GM19035 (cell line): ENCODE data around the gene TBC1D10B.

Experiments used
- ATAC-seq: cut with Tn5 transposase; IDR thresholded peaks from one replicate; pipeline ENCODE4 v1.9.1; 2021; ENCODE audit not compliant: unreplicated experiment

TBC1D10B gene

DNA sequence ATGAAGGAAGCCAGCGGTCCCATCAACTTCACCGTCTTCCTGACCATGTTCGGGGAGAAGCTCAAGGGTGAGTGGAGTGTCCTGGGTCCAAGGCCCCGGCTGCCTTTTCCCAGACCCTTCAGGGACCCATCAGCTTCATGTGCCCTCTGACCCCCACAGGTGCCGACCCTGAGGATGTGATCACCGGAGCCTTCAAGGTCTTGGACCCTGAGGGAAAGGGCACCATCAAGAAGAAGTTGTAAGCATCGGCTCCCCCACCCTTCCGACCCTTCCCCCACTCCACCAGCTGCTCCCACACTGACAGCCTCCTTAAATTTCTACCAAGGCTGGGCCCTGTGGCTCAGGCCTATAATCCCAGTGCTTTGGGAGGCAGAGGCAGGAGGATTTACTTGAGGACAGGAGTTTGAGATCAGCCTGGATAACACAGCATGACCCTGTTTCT, 6.2 kb upstream of the TBC1D10B start:
- no peak for ATAC-seq

DNA sequence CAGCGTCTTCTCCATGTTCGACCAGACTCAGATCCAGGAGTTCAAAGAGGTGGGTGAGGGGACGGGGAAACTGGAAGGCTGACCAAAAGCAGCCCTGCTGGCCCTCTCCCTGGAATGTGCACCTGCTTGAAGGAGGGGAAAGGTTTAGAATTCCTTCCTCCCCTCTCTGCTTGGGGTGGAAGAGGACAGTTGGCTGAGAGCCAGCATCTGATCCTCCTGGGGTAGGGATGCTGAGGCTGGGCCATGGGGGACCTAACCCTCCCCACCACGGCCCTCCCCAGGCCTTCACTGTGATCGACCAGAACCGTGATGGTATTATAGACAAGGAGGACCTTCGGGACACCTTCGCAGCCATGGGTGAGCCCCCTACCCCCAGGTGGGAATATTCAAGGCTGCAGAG, 5.6 kb upstream of the TBC1D10B start:
- no peak for ATAC-seq

DNA sequence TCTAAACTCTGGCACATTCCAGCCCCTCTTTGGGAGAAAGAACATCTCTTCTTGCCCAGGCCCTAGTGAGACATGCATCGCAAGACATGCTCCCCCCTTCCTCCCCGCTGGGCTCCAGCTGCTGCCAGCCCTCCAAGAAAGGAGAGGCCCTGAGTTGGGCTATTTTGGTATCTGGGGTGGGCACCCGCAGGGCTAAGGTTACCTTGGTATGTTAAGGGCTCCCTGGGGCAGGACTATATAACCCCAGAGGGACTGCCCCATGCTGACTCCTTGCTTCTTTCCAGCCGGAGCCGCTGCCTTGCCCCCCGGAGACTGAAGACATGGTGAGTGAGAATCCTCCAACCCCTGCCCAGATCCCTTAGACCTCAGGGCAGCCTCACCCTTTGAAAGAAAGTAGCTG, 4.2 kb upstream of the TBC1D10B start, which contains the start of gene MYL11:
Gene MYL11 (plus strand): TSS at position 265 of the 400 bp plus-strand sequence. CDS start 56 bp downstream, at position 321.
- ATAC-seq: no peak

DNA sequence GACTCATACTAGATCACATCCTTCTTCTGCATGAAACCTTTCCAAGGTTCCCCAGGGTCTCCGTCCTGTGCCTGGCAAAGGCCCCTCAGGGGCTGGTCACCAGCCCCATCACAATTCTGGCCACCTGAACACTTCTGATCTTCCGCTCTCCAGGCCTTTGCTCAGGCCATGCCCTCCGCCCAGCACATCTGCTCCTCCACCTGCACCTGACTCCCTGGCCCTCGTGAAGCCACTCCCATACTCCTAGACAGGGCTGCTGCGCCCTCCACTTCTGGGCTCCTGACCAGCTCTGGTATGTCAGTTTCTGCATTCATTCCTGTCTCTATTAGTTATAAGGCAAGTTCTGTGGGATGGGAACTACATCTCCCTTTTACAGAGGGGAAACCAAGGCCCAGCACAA, 2.4 kb upstream of the TBC1D10B start:
- no peak for ATAC-seq

DNA sequence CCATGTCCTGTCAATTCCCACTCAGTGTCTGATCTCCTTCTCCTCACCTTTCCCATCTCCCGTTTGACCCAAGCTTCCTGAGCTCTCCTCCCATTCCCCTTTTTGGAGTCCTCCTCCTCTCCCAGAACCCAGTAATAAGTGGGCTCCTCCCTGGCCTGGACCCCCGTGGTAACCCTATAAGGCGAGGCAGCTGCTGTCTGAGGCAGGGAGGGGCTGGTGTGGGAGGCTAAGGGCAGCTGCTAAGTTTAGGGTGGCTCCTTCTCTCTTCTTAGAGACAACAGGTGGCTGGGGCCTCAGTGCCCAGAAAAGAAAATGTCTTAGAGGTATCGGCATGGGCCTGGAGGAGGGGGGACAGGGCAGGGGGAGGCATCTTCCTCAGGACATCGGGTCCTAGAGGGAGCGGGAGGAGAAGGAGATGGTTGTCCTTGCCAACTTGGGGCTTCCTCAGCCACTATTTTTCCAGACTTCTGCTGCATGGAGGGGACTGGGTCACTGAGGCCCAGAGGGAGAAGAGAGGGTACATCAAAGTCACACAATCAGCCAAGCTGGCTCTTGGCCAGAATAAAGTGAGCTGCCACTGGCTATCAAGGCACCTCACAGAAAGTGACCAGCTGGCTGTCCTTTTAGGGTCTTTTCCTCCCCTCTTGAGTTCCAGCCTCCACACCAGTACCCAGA, 1.9 kb upstream of the TBC1D10B start:
- no peak for ATAC-seq

DNA sequence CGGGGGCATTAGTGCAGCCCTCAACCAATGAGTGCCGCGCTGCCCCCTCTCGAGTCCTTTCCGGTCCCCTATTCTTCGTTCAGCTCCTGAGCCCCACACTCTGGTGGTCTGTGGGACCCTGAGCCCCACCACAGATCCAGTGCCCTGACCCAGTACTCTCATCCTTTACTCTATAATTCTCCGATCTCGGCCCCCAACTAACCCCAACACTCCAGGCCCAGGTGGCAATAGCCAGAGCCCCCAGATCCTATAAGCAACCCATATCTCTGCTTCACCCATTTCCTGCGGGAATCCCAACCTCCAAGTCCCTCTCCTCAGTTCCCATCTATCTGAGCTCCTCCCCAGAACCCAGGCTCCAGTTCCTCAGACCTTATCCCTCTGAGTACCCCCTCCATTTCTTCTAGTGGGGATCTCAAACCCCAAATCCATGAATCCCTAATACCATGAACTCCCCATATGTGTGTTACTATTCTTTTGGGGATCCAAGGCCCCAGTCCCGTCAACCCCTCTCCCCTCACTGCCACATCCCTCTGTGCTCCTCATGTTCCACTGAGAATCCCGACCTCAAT, 1.0 kb upstream of the TBC1D10B start:
- ATAC-seq: no peak

DNA sequence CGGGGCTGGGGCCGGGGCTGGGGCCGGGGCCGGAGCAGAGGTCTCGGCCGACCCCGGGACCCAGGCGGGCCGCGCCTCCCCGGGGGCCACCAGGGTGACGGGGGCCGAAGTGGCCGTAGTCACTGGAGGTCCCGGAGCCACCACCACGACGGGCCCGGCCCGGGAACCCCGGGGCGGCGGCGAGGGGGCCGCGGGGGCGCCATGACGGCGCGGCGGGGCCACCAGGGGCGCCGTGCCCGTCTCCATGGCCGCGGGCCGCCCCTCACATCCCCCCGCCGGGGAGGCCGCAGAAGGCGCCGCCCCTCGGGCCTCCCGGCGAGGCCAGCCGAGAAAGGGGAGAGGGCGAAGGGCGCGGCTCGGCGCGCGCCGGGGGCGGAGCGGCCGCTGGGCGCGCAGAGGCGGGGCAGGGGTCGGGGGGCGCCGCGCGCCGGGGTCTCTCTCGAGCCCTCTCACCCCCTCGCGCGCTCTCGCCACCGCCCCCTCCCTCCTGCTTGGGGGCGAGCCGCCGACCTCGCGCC, 297 bp downstream of the TBC1D10B start:
- peak; percentile 4 for ATAC-seq

DNA sequence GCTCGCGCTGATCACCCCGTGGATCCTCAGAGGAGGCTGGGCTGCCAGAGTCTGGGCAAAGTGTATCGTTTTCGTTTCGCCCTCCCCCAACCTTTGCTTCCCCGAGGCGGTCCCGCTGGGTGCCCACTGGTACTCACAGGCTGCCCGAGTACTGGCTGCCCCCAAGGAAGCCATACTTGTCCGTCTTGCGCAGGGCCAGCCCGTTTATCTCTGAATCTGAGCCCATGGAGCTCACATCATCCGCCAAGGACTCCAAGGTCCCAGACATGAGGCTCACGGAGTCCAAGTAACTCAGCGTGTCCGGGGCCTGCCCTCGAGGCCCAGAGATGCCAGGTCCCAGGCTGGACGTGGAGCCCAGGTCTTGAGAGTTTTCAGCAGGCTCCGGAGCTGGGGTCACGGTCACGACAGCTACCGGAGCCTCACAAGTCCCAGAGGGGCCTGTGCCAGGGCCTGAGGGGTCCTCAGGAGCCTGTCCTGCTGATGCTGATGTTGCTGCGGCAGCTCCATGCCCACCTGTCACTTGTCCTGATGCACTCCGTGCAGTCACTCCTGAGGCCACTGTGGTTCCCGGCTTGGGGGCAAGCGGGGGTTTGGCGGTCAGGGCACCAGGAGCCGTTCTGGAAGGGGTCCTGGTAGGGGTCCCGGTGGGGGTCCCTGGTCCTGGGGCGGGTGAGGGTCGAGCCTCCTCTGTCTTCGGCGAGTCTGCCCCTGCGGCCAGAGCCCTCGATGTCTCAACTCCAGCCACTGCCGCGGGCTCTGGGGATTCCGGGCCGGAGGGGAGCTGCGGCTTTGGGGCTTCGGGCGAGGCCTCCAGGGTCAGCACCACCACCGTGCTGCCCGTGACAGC, 980 bp downstream of the TBC1D10B start:
- no peak for ATAC-seq

DNA sequence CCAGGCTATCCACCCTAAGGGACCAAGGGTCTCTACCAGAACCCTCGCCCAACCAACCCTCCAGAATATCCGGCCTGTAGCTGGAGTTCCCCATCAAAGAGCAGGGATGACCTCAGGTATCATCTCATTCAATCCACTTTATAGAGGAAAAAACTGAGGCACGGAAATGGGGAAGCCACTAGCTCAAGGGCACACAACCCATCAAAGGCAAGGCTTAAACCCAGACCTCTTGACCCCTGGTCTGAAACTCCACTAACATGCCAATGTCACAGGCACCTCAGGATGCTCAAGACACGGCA, 1.6 kb downstream of the TBC1D10B start:
- ATAC-seq: no peak

DNA sequence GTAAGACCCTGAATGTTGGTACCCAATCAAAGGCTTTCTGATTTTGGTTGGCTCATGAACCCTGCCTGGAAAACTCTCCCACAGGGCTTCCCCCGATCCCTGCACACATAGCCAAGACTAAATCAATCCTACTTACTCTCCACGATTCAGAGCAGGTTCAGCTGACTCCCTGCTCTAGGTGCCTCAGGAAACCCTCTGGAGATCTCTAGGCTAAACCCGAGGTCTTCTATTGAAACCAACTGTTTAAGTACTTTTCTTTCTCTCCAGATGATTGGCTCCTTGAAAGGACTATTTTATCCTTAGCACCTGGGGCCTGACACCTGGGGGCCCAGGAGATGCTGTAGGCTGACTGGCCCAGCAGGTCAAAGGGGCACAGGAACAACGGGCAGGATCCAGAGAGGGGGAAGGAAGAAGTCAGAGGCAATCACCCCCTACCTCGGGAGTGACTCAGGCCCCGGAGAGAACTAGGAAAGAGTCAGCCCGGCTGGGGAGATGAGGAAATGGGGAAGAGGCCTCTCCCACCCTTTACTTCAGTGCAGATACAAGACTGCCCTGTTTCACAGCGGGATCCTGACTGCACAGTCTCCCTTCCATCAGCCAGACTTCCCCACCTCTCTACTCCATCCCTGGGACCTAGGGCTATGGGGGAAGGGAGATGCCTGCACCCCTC, 2.0 kb downstream of the TBC1D10B start:
- ATAC-seq: no peak

DNA sequence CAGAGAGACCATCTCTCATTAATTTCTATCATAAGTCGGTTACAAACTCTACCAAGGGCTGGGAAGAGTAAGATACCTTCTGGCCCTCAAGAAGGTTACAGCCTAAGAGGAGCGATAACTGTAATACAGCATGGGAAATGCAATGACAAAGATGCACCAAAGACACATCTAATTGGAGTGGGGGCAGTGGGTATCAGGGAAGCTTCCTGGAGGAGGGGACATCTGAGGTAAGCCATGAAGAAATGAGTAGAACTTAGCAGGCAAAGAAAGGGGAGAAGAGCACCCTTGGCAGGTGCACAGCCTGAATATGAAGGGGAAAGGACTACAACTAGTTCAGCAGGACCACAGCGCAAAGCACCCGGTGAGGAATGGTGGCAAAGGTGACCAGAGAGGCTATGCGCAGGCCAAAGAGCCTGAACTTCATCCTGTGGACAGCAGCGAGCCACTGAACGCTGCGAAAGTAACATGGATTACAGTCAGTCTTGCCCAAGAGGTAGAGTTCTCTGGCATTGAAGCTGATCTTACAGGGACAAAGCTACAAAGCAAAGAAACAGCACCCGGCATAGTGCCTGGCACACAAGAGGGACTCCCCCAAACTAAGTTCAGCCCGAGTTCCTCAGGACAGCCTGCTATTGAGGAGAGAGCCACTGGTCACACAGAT, 2.8 kb downstream of the TBC1D10B start:
- no peak for ATAC-seq

DNA sequence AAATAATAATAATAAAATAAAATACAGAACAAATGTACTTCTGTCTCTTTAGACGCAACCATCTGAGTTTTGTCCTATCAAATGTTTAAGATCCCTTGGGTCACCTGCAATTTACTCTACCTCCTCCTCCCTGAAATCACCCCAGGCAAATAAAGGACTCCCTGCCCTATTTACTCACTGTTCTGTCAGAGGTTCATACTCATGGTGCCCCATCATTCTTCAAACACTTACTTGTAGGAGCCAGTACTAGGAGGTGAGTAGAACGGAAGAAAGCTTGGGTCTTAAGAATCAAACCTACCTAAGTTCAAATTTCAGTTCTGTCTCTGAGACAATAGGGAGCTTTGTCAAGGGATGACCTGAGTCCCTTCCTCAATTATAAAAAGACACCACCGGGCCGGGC, 3.8 kb downstream of the TBC1D10B start:
- ATAC-seq: no peak

DNA sequence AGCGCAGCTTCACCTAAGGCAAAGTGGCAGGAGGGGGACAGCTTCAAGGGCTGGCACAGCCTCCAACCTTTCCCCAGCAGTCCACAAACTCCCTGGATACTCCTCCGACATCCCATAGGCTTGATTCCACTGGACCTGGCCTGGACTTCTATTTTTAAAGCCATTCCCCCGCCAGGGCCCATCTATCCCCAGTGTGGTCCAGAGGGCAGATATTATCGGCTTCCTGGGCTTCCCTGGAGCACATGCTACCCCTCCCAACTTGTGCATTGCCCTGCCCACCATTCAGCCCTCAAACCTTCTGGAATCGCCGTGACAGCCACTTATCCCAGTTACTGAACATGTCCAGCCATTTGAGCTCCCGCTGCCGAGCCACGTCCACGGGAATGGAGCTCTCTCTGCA, 5.1 kb downstream of the TBC1D10B start:
- no peak for ATAC-seq

DNA sequence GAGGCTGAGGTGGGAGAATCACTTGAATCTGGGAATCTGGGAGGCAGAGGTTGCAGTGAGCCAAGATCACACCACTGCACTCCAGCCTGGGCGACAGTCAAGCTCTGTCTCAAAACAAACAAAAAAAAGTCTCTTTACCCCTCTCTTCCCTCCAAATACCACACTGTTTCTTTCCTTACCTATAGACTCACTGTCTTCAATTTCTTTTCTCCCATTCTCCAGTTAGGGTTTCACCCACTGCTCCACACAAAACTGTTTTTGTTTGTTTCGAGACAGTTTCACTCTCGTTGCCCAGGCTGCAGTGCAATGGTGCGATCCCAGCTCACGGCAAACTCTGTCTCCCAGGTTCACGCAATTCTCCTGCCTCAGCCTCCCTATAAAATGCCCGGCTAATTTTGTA, 9.1 kb downstream of the TBC1D10B start:
- no peak for ATAC-seq

DNA sequence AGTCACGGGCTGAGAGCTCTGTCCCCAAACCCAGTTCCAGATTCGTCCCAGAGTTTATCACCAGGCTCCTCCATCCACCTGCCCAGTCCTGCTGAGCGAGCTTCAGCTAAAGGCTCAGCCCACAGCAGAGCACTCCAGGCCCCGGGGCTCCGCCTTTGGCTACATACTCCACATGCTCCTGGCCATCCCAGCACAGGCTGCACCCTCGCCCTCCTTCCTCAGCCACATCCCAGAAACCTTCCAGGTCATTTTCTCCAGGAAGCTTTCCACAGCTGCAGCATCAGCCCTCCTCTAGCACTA, 10.5 kb downstream of the TBC1D10B start:
- ATAC-seq: no peak

DNA sequence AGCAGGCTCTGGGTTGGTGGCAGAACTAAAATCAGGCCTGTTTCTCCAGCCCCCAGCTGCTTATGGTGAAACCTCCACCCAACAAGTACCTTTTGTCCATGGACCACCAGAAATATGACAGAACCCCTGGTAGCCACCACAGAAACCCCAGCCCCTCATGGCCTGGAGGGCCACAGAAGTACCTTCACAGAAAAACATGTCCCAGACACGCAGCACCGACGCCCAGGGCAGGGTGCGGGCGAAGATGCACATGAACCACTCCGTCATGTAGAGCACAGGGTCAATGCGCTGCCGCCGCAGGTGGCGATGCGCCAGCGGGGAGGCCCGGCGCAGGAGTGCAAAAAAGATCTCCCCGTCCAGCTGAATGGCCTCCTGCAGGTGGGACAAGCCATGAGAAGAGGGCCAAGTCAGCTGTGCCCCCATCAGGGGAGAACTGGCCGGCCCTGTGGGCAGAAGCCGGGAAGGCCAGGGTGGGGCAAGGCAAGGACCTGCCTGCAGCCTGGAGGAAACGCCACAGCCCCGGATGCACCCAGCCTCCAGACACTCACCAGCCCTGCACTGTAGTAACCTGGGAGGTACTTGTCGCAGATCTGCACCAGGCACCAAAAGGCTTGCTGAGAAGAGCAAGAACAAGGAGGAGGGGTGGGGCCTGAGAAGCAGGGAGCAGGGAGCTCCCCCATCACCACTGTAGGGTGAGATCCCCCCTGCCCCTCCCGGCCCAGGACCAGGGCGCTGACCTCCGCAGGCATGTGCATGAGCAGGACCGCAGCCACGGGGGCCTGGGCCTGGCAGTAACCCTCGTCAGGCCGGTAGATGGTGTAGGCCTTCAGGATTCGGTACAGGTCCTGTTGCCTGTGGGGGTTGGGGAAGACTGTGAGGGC, 11.1 kb downstream of the TBC1D10B start:
- no peak for ATAC-seq

DNA sequence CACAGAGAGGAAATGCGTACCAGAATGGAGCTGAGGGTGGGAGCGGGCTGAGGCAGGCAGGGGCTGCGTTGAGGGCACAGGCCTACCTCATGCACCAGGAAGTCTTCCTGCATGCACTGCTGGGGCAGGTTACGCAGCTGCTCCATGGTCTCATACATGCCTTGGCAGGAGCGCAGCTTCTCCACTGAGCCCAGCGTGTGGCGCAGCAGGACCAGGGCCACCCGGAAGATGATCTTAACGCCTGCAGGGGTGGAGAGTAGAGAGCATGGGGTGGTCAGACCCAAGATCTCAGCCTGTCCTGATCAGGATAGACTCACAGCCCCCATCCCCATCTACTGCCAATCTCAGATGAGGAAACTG, 11.7 kb downstream of the TBC1D10B start:
- ATAC-seq: no peak

DNA sequence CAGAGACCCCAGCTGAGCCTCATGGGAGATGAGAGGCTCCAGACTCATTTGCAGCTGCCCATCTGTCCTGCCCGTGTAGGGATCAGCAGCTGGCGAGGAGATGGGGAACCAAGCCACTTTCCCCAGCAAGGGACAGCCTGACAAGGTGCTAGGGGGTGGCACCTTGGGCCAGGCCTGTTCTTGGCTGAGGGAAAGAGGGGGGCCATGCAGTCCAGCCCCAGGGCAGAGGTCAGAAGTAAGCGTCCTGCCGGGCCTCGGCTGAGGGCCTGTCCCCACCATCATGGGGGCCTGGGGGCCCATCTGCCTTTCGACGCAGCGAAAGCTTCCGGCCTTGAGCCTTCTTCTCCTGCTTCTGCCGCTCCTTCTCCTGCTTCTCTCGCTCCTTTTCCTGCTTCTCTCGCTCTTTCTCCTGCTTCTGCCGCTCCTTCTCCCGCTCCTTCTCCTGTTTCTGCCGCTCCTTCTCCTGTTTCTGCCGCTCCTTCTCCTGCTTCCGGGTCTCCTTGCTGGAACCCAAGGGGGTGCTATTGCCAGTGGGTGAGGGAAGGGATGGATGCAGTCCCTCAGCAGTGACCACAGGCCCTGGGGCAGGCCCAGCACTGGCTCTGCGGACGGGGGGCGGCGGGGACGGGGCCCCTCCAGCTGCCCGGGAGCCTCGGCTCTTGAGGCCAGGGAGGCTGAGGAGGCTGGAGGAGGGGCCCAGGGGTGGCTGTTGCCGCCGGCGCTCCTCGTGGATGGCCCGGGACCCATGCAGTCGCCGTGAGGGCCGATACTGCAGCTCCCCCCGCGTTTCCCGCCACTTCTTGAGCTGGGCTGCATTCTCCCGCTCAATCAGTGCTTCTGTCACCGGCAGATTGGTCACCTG, 12.3 kb downstream of the TBC1D10B start:
- ATAC-seq: no peak

DNA sequence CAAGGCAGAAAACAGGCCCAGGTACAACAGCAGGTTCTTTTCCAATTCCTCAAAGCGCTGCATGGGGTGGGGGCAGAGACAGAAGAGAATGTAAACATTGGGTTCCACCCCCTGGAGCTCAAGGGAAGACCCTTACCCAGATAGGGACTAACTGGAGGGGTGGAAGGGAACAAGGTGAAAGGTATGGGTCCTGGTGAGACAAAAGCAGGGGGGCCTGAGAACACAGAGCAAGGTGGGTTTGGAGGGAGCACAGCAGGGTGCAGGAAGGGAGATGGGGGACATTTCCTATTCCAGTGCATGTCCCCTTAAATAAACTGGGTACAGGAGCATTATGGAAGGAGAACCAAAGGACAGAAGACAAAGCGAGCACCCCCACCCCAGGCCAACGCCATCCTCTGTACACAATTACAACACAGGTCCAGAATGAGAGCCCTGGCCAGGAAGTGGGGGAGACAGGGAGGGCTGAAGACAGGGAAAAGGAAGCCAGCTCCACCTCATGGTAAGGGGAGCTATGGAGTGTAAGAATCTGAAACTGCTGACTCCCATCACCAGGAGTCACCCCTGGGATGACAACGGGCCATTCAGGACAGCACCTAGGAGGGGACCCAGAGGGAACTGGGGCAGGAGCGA, 13.1 kb downstream of the TBC1D10B start:
- no peak for ATAC-seq
